ENCODE results near the gene SRSF1. TPM values are rescaled to one million over a fixed set of nuclear protein-coding genes. Genes with fewer than 3 reads are reported as not detected.
"Not testable (repeated sequence)": the region's sequence is repeated elsewhere in the genome, so short reads cannot be mapped to it uniquely, and the experiment has no call there.

Gene SRSF1
- total and polyA plus RNA-seq, 12 donors, result 70.3 to 130 (median 90.6) TPM

- 92 to 93% methylated on average over 4 of the region's 4 CpGs for WGBS, 2 donors
Measured at GRCh38 chr17:58049533-58049932, 42.5 kb upstream of the SRSF1 start.

GRCh38 chr17:58047376-58048150, 40.5 kb upstream of the SRSF1 start:
- DNase-seq, result no peak
- H3K27ac ChIP-seq, result peak overlapping the region in 1 of 10 donors; percentile 4
- no peaks in the 10 kb centered on the region for H3K36me3 ChIP-seq
- intact Hi-C loops (cut with DNase I), result no loop called here
- H3K4me3 ChIP-seq, result no peak overlapping the region
- H3K27me3 ChIP-seq, result peaks cover 0 to 16% (median 0%) of the 10 kb centered on the region in 7 donors
- H3K4me1 ChIP-seq, result peaks cover 0 to 12% (median 0%) of the 10 kb centered on the region in 9 donors
- no peak for ATAC-seq
- WGBS, 2 donors, result 68 to 70% methylated on average over 4 of the region's 4 CpGs
- no peak for TF ChIP-seq CTCF (IDR thresholded peaks at IDR 0.05)
- H3K9me3 ChIP-seq, result no peaks in the 10 kb centered on the region

More at GRCh38 chr17:58049533-58049932, 42.5 kb upstream of the SRSF1 start:
- no peak overlapping the region for H3K27ac ChIP-seq
- no peaks in the 10 kb centered on the region for H3K9me3 ChIP-seq
- peaks cover 0 to 12% (median 0%) of the 10 kb centered on the region in 9 donors for H3K4me1 ChIP-seq
- intact Hi-C loops (cut with DNase I), result no loop called here
- TF ChIP-seq CTCF (IDR thresholded peaks at IDR 0.05), result no peak
- no peaks in the 10 kb centered on the region for H3K36me3 ChIP-seq
- peaks cover 0 to 16% (median 0%) of the 10 kb centered on the region in 7 donors for H3K27me3 ChIP-seq
- no peak for DNase-seq
- H3K4me3 ChIP-seq, result no peak overlapping the region
- ATAC-seq, result no peak

GRCh38 chr17:58046239-58047094, 39.4 kb upstream of the SRSF1 start:
- Histone ChIP-seq H3K27ac (peak overlapping the region in 4 of 10 donors; percentile 4 to 53 (median 32)), H3K4me1 (peaks cover 0 to 12% (median 0%) of the 10 kb centered on the region in 9 donors), H3K9me3 (no peaks in the 10 kb centered on the region), H3K36me3 (no peaks in the 10 kb centered on the region), H3K4me3 (no peak overlapping the region), H3K27me3 (peaks cover 0 to 16% (median 0%) of the 10 kb centered on the region in 7 donors)
- TF ChIP-seq CTCF (IDR thresholded peaks at IDR 0.05), result no peak
- 28 to 42% methylated on average over 18 of the region's 18 CpGs for WGBS, 2 donors
- DNase-seq, result peak; percentile 21 to 38
- peak; percentile 42 to 90 (median 84) for ATAC-seq
- intact Hi-C loops (cut with DNase I), result no loop called here

GRCh38 chr17:58044256-58044655, 37.2 kb upstream of the SRSF1 start:
- ATAC-seq; intact Hi-C loops (cut with DNase I): not testable (repeated sequence)
- H3K27me3 ChIP-seq, result peaks cover 0 to 15% (median 0%) of the 10 kb centered on the region in 7 donors

More at GRCh38 chr17:58044256-58044655, 37.2 kb upstream of the SRSF1 start:
- WGBS, 2 donors, result 85 to 92% methylated on average over 6 of the region's 6 CpGs
- not testable (repeated sequence) for H3K9me3 ChIP-seq, H3K4me3 ChIP-seq, DNase-seq, H3K36me3 ChIP-seq, H3K27ac ChIP-seq
- peaks cover 0 to 12% (median 0%) of the 10 kb centered on the region in 9 donors for H3K4me1 ChIP-seq
